HEK293T (cell line): ENCODE results near the gene TMEM125.

ENCODE experiments used
- BHLHE40 ChIP-seq: fragments of 450-650 bp; IDR thresholded peaks from 2 replicates; pipeline ENCODE4 v1.6.1; 2016; ENCODE audit warnings: mild to moderate bottlenecking, moderate library complexity, borderline replicate concordance
- ELF4 ChIP-seq: fragments of 450-650 bp; IDR thresholded peaks from 2 replicates; pipeline ENCODE4 v1.6.1; 2017; ENCODE audit warnings: antibody characterized with exemption
- FOXM1 ChIP-seq: fragments of 450-650 bp; IDR thresholded peaks from 2 replicates; pipeline ENCODE4 v1.6.1; 2017; ENCODE audit warnings: mild to moderate bottlenecking, borderline replicate concordance
- SUZ12 ChIP-seq: fragments of 450-650 bp; IDR thresholded peaks from 2 replicates; pipeline ENCODE4 v1.6.1; 2016; ENCODE audit warnings: mild to moderate bottlenecking

- TF ChIP-seq SUZ12 = no peak
- no peak for TF ChIP-seq ELF4
- no peak for TF ChIP-seq BHLHE40
- no peak for TF ChIP-seq FOXM1
These were observed 16.8 kb downstream of the TMEM125 start for GRCh38 chr1:43286533-43286932.
